ENCODE results near the gene C4BPB. TPM values are rescaled to one million over a fixed set of nuclear protein-coding genes. Genes with fewer than 3 reads are reported as not detected.

The C4BPB gene
- total RNA-seq, 1 donor from 2014 or later: not detected

Other genes with a start within 250 kb of the C4BPB start
- gene IL20, start 223.2 kb upstream of the C4BPB start, total RNA-seq: not detected
- not detected for gene IL24, start 191.4 kb upstream of the C4BPB start, total RNA-seq
- 0.52 TPM for gene FCMR, start 166.9 kb upstream of the C4BPB start, total RNA-seq
- gene PIGR, start 142.4 kb upstream of the C4BPB start, total RNA-seq: under 0.01 TPM
- not detected for gene FCAMR, start 118.4 kb upstream of the C4BPB start, total RNA-seq
- gene C1orf116, start 56.1 kb upstream of the C4BPB start, total RNA-seq: not detected
- 13.0 TPM for gene YOD1, start 37.7 kb upstream of the C4BPB start, total RNA-seq
- 3.7 TPM for gene PFKFB2, start 35.6 kb upstream of the C4BPB start, total RNA-seq
- 0.52 TPM for gene C4BPA, start 15.4 kb downstream of the C4BPB start, total RNA-seq
- 11.0 TPM for gene CD55, start 232.8 kb downstream of the C4BPB start, total RNA-seq

All from skeletal muscle tissue (tissue), 1 donor.